DMS 273 (cell line): ENCODE measurements around the gene INMT.
A peak's percentile ranks its signal among the peaks of the same experiment; 100 is the strongest.

Source experiments
- DNase-seq: peaks from one replicate; lab custom pipeline; 2025; ENCODE audit not compliant: unreplicated experiment; lab: John Stamatoyannopoulos, UW

Gene INMT

DNA sequence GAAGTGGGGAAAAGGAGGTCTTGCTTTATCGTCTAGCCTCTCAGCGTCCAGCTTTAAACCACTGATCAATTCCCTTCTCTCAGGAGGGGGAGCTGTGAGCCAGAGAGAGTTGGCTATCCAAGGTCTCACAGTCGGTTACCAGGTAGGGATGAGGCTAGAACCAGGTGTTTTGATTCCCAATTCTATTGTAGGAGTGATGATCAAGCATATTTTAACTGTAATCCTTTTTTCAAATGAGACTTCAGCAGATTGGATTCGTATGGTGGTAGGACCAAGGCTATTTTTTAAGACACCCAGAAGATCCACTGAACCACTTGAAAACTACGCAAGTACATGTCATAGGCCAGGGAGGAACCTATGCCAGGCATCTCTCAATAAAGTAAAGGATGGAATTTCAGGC, 27.6 kb downstream of the INMT start:
- no peak for DNase-seq

DNA sequence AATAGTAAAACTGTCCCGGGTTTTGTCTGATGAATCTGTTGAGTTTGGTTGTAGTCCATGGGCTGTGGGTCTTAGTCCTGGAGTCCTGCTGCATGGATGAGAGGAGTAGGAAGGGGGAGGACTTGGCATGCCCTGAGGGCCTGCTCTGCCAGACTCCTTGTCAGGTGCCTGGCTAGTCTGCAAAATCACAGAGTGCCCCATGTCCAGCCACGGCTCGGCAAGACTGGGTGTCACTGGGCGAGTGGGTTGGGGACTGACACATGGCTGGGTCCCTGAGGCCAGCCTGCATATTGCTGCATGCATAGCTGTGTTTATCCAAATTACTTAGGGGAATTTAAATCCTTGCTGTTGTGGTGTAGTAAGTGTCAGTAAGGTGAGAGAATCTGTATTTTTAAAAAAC, 29.0 kb downstream of the INMT start:
- no peak for DNase-seq

DNA sequence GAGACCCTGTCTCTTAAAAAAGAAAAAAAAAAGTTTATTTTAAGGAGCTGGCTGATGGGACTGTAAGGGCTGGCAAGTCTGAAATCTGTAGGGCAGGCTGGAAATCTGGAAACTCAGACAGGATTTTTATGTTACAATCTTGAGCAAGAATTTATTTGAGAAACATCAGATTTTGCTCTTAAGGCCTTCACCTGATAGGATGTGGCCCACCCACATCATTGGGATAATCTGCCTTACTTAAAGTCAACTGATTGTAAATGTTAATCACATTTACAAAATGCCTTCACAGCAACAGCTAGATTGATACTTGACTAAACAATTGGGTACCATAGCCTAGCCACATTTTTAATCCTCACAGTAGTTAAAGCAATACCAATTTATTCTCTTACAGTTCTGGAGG, 30.8 kb downstream of the INMT start:
- no peak for DNase-seq

DNA sequence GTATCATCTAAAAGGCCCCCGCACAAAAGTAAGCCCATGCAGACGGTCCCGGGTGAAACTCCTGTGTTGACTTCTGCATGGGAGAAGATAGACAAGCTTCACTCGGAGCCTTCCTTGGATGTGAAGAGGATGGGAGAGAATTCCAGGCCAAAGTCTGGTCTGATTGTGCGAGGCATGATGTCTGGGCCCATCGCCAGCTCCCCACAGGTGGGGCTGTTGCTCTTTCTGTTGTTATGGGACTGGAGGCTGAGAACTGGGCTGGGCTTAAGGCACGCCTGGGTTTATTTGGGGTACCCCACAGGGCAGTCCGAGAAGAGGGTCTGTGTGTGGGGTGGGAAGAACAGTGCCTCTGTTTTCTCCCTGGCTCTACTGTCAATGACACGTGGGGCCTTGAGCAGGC, 33.9 kb downstream of the INMT start:
- peak; percentile 43 for DNase-seq

DNA sequence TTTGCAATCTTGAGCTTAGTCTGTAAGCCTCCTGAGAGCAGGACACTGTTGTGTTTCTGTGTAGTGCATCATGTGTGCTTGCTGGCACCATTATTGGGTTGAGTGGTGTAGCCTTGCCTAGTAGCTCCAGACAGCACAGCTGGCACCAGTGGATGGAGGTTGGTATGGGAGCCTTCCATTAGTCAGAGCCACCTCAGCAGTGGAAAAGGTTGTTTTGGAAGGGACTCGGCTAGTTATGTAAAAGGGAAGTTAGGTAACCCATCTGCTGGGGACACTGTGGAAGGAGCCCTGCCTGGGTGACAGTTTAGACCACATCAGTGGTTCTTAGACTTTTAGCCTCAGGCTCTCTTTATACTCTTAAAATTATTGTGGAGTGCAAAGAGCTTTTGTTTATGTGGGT, 35.6 kb downstream of the INMT start:
- DNase-seq, result no peak

DNA sequence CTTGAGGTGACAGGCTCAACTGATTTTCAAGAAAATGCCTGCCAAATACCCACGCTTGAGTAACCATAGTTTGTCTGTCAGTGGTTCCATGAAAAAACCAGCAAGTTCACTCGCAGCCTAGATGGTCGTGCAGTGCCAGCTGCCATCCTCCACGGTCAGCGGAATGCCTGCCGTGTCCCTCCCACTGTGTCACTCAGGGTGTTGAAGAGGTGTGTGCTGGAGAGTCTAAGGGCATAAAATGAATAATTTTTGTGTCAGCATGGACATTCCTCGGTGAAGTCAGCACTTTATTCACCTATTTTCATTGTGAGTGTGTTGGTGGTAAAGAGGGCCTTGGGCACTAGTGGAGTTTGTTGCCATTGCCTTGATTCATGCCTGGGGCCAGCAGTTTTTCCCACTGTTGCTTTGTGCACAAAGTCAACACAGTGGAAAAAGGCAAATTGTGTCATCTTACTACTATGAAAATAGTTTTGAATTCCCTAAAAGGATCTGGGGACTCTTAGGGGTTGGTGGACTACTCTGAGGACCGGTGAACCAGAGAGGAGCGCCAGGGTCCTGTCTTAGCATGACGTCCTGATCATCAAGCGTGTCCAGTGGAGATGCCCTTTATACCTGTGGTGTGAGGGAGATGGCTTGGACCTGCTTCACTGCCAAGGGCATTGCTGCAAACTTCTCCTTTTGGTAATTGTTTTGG, 36.9 kb downstream of the INMT start:
- DNase-seq, result no peak

DNA sequence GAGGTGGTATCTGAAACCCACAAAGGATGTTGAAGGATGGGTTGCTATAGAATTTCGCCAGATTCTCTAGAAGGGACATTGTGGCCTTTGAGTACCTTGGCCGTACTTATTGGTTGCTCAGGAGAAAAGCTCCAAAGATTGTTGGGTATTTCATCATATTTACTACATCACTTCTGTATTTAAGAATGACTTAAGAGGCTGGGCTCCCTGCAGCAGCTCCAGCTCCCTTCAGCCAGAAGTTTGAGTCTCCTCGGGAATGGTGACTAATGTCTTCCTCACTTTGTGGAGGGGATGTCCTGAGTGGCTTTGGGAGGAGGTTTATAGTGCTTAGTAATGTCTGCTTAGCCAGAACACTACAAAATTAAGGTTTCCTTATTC, 37.4 kb downstream of the INMT start:
- DNase-seq, result no peak

DNA sequence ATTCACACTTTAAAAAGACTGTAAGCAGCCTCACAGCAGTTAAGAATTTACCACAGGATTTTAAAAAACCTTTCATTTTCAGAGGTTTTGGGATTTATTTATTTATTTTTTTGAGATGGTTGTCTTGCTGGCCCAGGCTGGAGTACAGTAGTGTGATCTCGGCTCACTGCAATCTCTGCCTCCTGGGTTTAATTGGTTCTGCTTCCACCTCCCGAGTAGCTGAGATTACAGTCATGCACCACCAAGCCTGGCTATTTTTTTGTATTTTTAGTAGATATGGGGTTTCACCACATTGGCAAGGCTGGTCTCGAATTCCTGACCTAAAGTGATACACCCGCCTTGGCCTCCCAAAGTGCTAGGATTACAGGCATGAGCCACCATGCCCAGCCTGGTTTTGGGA, 38.4 kb downstream of the INMT start:
- DNase-seq, result no peak

DNA sequence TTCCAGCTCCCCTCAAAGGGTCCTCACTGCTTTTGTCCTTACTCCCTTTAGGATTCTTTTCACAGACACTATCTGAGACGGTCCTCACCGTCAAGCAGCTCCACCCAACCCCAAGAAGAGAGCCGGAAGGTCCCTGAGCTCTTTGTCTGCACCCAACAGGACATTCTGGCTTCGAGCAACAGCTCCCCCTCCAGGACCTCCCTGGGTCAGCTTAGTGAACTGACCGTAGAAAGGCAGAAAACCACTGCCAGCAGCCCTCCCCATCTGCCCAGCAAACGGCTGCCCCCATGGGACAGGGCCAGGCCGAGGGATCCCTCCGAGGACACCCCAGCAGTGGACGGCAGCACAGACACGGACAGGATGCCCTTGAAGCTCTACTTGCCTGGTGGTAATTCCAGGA, 39.2 kb downstream of the INMT start:
- DNase-seq, result no peak

DNA sequence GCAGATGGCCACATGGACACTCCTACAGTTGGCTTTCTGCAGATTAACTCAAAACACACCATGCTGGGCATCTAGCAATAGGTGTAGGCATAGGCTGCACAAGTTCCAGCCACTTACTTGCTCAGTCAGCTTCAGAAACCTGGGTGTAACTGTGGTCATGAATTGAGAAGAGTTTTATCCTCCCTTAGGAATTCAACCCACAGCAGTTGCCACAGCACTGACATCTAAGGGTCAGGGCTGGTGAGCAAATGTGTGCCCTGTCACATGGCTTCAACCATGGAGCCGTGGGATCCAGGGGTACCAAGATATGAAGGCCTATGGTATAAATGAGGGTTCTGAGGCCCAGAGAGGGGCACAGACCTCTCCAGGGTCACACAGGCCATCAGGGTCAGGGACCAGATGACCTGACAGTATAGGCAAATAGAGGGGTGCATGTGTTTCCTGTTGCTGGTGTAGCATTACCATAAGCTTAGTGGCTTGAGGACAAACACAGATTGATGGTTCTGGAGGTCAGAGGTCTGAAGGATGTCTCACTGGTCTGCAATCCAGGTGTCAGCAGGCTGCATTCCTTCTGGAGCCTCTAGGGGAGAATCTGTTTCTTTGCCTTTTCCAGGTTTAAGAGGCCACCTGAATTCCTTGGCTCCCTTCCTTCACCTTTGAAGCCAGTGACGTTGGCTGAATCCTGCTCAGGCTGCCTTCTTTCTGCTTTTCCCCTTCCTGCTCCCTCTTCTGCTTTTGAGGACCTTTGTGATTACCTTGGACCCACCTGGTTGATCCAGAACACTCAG, 43.4 kb downstream of the INMT start:
- no peak for DNase-seq

DNA sequence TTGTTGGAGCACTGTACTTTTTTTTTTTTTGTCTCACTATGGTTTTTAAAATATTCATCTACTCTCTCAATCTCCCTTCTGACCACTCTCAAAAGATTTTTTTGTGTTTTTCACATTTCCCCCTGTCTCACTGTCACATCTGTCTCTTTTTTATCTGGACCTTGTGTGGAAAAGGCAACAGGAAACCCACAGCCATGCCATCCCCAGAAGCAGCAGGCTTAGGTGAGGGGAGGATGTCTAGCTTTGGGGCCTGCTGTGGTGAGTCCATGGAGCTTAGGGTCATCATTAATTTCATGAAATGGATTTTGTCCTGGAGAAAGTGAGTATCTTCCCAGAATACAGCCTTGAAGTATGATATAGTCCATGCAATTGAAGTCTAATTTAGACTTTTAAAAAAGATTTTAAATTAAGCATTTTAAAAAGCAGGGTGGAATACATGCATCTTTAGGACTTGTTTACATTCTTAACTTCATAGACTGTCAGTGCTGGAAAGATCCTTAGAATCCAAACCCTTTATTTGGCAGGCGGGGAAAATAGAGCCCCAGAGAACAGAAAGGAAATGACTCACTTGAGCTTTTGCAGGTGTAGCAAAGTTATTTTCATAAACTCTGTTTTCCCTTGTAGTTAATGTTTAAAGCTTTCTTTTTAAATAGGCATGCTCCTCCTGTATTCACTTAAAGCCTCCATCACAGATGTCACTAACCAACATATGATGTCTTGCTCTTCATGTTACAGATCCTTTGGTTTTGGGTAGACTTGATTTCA, 44.4 kb downstream of the INMT start:
- no peak for DNase-seq

DNA sequence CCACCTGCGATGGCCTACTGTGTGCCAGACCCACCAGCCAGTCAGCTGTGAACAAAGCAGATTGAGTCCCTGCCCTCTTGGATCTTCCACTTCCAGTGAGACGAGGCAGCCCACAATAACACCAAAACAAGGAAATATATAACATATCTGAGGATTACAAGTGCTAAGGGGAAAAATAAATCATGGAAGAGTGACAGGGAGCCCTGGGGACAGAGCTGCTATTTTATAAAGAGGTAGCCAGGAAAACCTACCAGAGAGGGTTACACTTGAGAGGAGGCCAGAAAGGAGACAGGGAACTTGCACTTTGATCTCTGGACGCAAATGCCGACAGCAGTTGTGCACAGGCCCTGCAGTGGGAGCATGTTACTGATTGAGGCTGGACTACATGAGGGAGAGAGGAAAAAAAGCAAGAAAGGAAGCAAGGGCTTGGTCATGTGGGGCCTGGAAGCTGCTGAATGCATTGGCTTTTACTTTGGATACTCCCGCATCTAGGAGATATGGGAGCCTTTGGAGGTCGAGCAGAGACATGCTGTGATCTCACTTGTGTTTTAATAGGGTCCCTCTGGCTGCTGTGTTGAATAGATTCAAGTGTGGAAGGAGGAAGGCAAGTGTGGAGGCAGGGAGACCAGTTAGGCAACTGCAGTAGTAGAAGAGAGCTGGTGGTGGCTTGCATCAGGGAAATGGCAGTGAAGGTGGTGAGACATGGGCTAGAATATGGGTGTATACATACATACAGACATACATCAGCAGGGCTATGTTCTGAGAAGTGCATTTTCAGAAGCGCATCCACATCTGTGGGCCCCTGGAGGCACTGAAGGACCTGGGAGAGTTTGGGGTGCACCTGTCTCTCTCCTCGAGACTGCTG, 45.5 kb downstream of the INMT start:
- DNase-seq, result no peak

DNA sequence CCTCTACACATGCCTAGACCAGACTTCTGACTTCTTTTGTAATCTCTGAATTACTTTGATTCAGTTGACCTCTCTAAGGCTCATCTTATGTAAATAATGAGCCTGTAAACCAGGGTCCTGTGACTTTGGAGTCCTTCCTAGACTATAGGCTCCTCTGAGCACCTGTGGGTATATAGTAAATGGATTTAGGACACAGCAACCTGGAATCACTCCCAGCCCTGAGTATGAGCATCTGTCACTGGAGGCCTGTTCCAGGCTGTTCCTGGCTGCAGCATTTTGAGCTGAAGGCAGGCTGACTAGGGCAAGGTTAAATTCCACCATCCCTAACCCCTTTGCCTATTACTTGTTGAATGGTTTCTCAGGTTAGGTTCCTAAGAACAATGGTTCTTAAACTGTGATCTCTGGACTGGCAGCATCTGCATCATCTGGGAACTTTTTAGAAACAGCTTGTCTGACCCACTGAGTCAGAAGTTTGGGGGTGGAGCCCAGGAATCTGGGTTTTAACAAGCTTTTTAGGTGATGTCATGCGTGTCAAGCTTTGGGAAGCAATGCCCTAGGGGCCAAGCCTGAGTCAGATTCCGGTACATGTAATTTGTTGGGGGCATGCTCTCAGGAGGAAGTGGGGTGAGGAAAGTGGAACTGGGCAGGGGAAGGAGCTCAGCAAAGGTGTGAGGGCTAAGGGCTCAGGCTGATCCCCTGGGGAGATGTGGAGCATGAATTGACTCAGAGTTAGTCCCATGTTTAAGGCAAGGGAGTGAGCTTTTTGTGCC, 47.5 kb downstream of the INMT start:
- DNase-seq, result peak; percentile 78

DNA sequence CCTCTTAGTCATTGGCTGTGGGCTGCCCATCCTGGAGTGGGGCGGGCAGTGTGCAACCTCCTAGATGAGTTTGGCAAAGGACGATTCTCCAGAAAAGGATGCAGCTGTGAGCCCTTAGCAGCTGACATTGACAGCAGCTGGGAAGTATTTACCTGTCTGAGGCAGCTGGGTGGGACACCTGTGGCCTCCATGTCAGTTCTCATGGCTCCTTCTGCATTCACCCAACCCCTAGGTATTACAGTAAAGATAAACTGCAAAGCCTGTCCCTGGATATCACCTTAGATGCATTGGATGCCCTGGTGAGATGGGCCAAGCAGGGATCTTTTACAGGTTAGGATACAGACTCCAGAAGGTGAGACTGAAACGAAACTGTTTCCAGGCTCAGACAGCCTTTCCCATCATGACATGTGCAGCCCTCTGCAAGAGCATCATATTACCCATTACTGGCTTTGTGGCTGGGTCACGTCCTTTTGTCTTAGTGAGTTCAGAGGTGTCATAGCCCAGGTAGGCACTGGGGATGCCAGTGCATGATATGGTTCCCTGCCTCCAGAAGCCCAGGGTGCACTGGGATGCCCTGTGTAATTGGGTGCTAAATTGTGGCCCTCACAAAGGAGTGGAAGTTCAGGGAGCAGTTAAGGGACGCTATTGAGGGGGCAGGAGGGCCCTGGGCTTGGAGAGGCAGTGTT, 48.2 kb downstream of the INMT start:
- no peak for DNase-seq

DNA sequence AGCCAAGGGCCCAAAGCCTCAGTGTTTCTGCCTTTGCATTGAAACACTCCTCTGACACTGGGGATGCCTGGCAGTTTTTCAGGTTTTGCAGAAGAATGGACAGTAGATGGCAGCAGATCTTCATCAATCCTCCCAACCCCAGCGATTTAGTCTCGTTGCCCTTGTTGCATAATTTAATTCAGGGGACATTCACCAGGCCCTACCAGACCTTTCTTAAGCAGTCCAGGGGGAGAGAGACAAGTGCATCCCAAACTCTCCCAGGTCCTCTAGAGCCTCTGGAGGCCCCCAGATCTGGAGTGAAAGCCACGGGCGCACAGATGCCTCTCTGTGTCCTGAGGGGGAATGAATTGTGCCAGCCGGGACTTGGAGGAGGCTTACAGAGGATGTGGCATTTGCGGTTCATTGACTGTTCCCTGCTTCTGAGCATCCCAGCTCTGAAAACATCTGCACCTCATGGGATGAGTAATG, 48.9 kb downstream of the INMT start:
- peak; percentile 95 for DNase-seq

DNA sequence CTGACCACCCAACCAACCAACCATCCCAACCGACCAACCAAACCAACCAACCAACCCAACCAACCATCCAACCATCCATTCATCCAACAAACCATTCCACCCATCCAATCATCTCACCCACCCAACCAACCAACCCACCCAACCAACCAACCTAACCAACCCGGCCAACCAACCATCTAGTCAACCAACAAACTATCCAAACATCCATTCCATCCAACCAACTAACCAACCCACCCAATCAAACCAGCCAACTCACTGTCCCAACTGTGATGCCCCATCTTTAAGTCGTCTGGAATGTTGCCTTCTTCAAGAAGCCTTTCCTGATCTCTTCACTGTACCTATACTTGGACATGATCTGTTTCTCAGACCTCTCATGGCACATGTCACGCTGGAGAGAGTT, 50.9 kb downstream of the INMT start:
- no peak for DNase-seq

DNA sequence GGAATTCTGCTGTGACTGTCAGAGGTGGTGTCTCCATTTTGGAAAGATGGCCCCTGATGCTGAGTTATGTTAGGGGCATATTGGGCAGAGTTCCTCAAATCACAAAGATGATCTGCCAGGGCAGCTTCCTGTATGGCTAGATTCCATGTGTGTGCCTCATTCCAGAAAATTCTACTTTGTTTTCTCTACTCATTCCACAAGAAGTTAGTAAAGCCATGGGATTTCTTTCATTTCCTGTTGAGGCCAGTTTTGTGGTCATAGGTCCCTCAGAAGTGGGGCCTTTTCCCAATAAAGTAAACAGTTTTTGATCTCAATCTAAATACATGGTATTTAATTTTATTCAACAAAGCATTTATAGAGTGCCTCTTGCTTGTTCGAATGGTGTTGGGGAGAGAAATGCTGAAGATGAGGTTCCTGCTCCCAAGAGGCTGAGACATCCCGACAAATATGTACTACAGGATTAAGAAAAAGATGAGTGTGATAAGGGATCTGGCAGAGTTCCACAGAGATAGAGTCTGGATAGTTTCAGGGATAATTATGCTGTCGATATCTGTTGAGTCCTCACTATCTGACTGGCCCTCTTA, 52.2 kb downstream of the INMT start:
- no peak for DNase-seq

DNA sequence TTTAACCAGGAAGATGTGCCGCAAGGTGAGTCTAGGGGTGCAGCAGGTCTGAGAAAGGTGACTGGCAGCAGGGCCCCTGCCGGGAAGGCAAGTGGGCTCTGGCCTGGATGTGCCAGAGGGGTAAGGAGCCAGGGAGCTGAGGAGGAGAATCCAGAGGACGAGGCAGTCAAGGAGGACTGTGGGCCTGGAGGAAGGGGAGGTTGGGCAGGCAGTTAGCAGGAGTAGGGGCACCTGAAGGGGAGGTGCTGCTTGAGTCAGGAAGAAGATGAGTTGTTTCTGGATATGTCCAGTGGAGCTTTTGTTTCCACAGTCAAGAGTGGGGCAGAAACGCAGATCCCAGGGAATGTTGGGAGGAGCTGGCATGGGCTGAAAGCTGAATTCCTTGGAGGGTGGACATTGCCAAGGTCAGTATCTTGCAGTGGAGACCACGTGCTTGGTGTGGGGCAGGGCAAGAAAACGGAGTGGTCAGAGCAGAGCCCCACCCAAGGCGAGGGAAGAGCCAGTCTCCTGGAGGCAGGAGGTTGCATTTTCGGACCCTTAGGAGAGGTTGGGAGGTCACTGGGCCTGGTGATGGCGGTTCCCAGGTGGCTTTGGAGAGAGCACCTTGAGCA, 53.3 kb downstream of the INMT start:
- DNase-seq, result no peak

DNA sequence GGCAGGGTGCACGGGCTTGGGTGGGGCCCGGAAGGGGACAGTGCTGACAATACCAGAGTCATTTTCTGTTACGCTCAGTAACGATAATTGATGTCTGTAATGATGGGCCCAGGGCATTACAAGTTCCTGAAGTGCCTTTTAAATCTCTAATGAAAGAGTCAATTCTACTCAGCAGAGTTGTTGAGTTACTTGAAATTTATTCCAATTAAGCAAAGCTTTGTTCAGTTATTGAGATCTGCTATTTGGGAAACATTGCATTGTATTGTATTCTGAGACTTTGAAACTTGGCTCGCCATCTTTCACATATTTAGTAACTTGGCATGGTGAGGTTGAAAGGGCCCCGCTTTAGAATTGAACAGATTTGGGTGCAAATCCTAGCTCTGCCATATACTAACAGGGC, 54.0 kb downstream of the INMT start:
- DNase-seq, result no peak
